Upper lobe of left lung (tissue), 4 donors: ENCODE results near the gene PLXNA4.

Experiments used
- EP300 ChIP-seq, 4 donors: sonication (generic); formaldehyde crosslinking; IDR thresholded peaks; one replicate each; pipeline ENCODE4 v1.5.1; 2017; ENCODE audit warnings: antibody characterized with exemption in 4 of 4, control low read depth in 2 of 4
- POLR2A ChIP-seq, 4 donors: fragments of 450-650 bp; IDR thresholded peaks; one replicate each; pipeline ENCODE4 v1.5.1; 2016 to 2017; ENCODE audit warnings: antibody characterized with exemption in 4 of 4, mild to moderate bottlenecking in 2 of 4
- TF ChIP-seq, protein P1 (sequence below), 6 experiments: fragments of 450-650 bp in 4 of 6; fragments of 200-600 bp in 2 of 6; sonication (generic) in 2 of 6; IDR thresholded peaks; one replicate each; pipeline ENCODE4 v1.5.1; 2016 to 2019; ENCODE audit warnings: antibody characterized with exemption in 6 of 6

DNA sequence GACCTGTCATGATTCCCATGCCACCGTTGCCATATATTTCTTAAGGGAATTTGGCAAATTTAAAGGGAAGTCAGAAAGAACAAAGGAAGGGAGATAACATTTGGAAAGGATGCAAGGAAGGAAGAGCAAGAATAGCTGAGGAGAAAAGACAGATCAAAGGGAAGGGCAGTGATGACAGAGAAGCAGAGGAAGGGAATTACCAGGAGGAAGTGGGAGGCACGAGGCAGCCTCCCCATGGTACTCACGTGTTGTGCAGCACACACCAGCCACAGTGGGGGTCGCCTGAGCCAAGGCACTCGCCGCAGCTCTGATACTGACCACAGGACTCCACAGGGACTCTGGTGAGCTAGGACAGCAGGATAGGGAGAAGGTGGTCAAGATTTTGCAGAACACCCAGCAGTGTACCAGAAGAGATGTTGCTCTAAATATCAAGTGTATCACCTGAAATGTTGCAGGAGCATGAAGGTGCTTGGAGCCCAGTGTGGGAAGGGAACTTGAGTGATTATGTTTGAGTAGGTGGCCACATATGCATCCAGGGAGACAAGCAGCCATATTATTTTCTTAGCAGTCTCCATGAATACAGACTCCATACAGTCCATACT, 335.3 kb downstream of the PLXNA4 start:
- TF ChIP-seq POLR2A (IDR thresholded peaks at IDR 0.05): no peak
- TF ChIP-seq, protein P1, sequence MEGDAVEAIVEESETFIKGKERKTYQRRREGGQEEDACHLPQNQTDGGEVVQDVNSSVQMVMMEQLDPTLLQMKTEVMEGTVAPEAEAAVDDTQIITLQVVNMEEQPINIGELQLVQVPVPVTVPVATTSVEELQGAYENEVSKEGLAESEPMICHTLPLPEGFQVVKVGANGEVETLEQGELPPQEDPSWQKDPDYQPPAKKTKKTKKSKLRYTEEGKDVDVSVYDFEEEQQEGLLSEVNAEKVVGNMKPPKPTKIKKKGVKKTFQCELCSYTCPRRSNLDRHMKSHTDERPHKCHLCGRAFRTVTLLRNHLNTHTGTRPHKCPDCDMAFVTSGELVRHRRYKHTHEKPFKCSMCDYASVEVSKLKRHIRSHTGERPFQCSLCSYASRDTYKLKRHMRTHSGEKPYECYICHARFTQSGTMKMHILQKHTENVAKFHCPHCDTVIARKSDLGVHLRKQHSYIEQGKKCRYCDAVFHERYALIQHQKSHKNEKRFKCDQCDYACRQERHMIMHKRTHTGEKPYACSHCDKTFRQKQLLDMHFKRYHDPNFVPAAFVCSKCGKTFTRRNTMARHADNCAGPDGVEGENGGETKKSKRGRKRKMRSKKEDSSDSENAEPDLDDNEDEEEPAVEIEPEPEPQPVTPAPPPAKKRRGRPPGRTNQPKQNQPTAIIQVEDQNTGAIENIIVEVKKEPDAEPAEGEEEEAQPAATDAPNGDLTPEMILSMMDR (IDR thresholded peaks at IDR 0.05): no peak
- no peak for TF ChIP-seq EP300 (IDR thresholded peaks at IDR 0.05)
